HPDE6-E6E7 (cell line): ENCODE measurements around the gene PCBP3.
"Not testable (repeated sequence)": the region's sequence is repeated elsewhere in the genome, so short reads cannot be mapped to it uniquely, and the experiment has no call there.

ENCODE experiments used
- DNase-seq: peaks from one replicate; pipeline ENCODE4 v3.0.0; 2011; ENCODE audit warnings: missing footprints; ENCODE audit errors: extremely low spot score

Gene PCBP3

GRCh38 chr21:45613396-45613795 is 30.1 kb upstream of the PCBP3 start:
- DNase-seq: no peak

DNA sequence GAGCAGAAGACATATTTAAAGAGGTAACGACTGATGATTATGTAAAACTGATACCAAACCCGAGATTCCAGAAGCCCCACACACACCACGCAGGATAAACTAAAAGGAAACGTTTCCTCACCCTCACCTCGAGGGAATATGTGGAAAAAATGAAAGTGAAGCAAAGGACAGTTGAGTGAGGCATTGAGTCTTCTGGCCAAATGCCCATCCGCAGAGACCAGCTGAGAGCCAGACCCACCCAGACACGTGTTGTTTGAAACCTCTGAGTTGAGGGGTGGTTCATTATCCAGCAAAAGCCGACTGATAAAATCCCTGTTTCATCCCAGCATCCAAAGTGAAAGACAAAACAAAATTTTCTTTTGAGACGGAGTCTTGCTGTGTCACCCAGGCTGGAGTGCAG is 29.6 kb upstream of the PCBP3 start:
- DNase-seq: no peak

GRCh38 chr21:45615145-45615711 is 28.3 kb upstream of the PCBP3 start:
- no peak for DNase-seq

DNA sequence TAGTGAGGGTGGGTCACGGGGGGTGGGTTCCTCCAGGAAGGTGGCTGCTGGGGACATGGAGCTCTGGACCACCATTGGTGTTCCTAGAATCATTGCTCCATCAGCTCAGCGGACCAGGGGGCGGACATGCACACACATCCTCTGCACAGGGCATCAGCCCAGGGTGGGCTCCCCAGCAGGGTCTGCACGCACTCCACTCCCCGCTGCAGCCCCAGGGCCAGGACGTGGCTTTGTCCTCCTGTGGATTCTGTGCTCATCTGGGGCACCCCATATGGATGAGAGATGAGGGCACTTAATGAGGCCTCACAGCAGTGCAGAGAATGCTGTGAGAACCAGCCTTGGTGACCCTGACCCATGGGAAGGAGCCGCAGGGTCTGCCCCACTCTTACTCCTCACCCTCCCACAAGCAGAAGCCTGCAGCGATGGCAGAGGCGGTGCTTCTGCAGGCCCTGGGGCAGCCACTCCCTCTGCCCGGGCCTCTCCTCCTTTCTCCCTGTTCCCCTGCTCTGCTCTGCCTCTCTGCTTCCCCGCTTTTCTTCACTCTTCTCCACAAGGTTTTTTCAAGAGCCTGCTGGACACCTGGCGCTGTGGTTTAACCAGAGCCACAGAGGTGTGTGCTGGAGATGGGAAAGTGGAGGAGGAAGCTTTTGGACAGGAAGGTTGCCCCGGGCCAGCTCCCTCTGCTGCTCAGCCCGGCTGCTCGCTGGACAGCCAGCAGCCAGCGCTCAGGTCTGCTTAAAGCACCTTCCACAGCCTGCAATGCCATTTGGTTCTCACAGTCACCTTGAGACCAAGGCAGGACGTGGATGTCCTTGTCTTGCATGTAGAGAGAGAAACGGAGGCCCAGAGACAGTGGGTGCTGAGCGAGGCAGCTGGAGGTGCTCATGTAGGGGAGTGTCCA is 26.3 kb upstream of the PCBP3 start:
- DNase-seq: no peak

- no peak for DNase-seq
These were observed 25.2 kb upstream of the PCBP3 start for GRCh38 chr21:45618287-45618686.

GRCh38 chr21:45618846-45619485 is 24.6 kb upstream of the PCBP3 start:
- DNase-seq: no peak

DNA sequence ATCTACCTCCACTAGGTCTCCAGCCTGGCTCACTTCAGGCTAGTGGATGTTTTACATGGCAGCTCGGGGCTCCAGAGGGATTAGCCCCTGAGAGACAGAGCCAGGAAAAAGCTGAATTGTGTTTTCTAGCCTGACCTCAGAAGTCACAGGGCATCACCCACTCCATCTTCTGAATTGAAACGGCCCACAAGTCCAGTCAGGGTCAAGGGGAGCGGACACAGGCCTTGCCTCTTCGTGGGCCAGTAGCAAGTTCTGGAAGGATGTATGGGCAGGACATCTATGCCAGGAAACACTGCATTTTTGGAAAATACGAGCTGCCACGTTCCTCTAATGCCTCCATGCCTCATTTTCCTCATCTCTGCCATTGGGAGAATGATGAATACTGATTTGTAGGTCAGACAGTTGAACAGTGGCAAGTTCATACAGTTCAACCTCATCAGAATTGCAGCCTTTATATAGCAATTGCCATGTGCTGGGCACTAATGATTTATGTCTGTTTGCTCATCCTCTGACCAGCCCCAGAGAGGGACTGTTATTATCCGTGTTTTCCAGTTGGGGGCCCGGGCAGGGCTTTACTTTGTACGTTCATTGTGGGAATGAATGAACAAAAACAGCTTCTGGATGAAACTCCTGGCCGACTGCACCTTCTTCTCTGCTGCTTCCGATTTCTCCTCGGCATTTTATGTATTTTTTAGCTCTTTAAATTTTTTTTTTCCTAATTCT is 23.2 kb upstream of the PCBP3 start:
- no peak for DNase-seq

DNA sequence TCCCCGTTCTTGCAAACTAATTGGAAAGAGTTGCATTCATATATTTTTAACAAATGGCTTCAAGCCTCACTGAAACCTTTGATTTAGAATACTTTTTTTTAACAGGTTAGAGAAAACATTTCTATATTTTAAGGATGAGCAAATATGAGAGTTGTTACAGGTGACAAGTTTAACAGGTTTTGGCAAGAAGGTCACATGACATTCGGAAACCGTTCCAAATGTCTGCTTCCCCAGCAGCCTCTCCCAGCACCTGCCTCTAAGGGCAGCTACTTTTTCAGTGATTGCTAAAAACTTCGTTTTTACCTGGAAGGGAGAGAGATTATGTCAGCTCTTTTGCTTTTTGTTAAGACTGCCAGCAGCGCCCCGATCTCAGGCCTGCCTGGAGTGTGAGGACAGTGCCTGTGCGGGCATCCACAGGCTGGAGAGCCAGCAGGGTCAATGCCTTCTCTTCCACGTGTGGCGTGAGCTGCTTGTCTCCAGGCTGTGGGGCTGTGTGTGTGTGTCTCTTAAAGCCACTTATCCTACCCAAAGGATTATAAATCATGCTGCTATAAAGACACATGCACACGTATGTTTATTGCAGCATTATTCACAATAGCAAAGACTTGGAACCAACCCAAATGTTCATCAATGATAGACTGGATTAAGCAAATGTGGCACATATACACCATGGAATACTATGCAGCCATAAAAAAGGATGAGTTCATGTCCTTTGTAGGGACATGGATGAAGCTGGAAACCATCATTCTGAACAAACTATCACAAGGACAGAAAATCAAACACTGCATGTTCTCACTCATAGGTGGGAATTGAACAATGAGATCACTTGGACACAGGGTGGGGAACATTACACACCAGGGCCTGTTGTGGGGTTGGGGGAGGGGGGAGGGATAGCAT is 21.8 kb upstream of the PCBP3 start:
- not testable (repeated sequence) for DNase-seq

DNA sequence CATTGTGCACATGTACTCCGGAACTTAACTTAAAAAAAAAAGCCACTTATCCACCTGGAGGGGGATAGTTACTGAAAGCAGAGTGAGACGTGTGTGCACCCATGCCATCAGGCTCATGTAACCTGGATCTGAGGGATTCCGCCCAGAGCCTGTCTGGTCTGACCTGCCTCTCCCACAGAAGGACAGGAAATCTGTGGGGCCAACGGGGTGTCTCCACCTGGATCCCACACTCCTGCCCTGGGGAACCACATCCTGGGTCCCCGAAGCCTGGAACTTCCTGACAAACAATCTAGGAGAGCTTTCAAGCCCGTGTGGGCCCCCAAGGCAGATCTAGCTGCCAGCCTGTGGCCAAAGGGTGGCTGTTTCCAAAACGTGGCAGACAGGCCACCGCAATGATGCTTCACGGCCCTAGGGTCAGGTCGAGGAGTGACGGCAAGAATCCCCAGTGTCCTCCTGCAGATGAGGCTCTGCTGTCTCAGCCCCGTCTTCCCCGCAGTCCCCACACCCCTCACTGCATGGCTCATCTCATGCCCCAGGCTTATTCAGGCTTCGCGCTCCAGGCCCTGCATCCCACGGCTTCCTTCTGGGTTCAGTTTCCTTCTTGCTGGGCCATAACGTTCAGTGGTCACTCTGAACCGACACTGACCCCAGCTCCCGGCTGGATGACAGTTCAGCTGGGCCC is 21.0 kb upstream of the PCBP3 start:
- no peak for DNase-seq

DNA sequence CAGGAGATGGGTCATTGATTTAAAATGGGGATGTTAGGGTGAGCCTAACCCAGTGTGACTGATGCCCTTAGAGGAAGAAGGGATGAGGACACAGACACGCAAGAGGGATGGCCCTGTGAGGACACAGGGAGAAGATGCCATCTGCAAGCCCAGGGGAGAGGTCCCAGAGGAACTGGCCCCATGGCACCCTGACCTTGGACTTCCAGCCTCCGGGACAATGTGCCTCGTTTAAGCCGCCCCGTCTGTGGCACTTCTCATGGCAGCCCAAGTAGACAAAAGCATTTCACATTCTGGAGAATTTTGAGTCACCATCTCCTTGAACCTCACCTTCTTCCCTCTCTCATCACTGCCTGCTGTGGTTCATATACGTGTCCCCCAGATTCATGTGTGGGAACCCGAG is 20.1 kb upstream of the PCBP3 start:
- DNase-seq: no peak

DNA sequence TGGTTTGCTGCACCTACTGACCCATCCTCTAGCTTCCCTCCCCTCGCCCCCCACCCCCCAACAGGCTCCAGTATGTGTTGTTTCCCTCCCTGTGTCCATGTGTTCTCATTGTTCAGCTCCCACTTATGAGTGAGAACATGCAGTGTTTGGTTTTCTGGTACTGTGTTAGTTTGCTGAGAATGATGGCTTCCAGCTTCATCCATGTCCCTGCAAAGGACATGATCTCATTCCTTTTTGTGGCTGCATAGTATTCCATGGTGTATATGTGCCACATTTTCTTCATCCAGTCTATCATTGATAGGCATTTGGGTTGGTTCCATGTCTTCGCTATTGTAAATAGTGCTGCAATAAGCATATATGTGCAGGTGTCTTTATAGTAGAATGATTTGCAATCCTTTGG is 17.4 kb upstream of the PCBP3 start:
- DNase-seq: not testable (repeated sequence)

- no peak for DNase-seq
These were observed 14.2 kb upstream of the PCBP3 start for GRCh38 chr21:45629046-45629981.

GRCh38 chr21:45630066-45630694 is 13.3 kb upstream of the PCBP3 start:
- DNase-seq: no peak

DNA sequence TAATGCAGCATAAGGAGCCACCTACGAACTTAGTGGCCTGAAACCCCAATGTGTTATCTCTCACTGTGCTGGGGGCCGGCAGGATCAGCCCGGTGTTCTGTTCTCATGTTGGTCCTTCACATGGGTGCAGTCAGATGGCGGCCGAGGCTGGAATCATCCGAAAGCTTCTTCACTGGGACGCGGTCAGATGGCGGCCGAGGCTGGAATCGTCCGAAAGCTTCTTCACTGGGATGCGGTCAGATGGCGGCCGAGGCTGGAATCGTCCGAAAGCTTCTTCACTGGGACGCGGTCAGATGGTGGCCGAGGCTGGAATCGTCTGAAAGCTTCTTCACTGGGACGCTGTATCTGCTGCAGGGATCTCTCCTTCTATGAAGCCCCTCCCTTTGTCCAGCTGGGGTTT is 12.6 kb upstream of the PCBP3 start:
- DNase-seq: no peak

DNA sequence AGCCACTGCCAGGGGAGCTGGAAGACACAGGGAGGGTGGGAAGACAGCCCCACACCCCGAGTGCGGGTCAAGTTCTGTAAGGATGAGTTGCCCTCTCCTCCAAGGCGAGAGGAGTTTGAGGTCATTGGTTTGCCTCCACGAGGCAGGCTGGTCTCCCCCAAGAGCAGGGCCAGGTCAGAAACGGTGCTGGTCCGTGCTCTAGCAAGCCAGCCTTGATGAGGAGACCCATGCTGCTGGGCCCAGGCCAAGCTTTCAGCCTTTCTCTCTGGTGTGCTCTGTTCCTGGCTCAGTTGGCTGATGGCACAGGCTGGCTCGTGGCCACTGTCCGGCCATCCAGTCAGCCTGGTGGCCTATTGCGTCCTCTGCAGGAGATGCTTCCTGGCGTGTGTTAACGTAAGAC is 12.0 kb upstream of the PCBP3 start:
- DNase-seq: no peak

DNA sequence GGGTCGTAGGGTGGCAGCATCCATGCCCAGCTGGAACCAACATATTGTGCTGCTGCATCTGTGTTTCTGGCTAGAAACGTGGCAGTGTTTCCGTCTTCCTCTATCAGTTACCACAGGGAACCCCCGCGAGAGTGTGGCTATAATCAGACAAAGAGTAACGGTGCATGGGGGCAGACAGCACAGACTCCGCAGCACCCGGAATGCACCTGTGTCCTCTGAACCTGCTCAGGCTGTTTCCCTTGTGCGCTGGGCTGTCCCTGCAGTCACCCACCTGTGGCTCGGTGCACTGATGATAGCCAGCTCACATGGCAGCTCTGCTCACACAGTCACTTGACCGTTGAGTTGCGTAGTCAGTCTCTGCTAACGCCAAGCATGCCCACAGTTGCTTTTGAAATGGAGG is 11.4 kb upstream of the PCBP3 start:
- DNase-seq: no peak

GRCh38 chr21:45632637-45633251 is 10.8 kb upstream of the PCBP3 start:
- DNase-seq: no peak

DNA sequence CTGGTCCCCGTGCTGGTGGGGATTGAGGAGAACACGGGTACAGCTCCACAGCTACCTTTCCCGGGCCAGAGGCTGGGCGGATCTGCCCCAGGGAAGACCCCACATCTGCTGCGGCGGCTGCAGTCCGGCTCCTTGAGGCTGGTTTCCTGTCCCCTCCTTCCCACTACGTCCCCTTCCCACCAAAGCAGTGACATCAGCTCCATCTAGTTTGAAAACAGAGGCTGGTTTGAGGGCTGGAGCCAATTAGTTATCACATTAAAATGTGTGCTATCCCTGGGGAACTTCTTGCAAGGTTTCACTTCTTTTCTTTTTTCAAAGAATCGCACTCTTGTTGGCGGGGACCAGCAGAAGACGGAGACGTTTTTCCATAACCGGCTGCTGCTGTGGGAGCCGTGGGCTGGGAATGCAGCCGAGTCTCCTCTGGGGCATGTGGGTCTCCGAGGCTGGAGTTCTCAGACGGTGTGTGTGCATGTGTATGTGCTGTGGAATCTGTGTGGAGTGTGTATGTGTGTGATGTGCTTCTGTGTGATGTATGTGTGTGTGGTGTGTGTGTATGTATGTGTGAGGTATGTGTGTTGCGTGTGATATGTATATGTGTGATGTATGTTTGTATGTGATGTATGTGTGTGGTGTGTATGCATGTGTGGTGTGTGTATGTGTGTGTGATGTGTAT is 8.9 kb upstream of the PCBP3 start:
- no peak for DNase-seq
